HG03460 (cell line): ENCODE data around the gene VARS2.
A peak's percentile ranks its signal among the peaks of the same experiment; 100 is the strongest.
"Not testable (repeated sequence)": the region's sequence is repeated elsewhere in the genome, so short reads cannot be mapped to it uniquely, and the experiment has no call there.

Experiments used
- ATAC-seq: cut with Tn5 transposase; IDR thresholded peaks from one replicate; pipeline ENCODE4 v1.9.1; 2021; ENCODE audit not compliant: unreplicated experiment

The VARS2 gene

DNA sequence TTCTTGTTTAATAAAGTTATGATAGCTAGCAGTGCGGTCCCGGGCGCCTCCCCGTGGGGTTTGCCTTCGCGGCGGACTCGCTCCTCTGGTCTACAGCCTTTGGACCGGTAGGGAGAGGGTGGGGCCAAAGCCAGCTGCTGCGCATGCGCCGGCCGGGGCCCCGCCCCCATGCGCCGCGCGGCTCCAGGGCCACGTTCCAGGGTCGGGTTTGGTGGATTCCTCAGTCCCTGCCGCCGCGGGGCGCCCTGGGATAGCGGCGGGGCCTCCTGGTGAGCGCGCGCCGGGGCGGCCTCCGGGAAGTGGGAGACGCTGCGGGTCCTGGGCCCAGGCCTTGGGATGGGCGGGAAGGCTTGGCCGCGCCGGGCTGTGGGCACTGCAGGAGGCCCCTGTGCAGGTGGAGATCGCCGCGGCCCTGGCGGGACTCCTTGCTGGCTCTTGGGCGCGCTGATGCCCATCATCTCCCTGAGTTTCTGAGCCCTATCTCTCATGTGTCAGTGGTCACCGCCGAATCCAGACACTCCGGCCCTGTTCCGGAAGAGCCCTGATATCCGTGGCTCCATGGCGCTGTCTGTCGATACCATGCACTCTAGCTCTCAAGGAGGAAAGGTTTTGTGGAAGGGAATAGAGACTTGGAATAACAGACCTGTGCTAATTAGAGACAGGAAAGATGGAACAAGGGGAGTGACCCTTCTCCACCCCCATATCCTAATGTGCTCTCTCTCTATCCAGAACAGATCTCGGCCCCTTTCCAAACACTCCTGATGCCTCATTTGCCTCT is at the start of gene VARS2:
TSS of gene VARS2 (plus strand) at position 163 of the 778 bp plus-strand sequence. CDS start at position 762, 599 bp downstream.
- ATAC-seq: peak; percentile 72

DNA sequence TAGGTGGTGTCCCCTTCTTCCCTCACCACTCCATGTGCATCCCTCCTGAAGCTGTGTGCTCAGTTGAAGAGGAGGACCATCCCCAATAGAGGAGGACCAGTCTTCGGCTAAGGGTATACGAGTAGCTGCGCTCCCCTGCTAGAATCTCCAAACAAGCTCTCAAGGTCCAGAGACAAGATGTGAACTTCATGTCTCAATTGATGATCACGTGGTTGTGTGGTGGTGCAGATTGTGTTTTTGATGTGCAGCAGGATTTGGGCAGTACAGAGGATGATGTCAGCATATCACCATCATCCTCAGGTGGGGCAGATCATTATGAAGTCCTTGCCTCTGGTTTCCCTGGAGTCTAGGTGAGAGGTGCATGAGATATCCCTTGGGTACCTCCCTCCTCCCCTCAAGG is 49.7 kb upstream of the VARS2 start:
- no peak for ATAC-seq

DNA sequence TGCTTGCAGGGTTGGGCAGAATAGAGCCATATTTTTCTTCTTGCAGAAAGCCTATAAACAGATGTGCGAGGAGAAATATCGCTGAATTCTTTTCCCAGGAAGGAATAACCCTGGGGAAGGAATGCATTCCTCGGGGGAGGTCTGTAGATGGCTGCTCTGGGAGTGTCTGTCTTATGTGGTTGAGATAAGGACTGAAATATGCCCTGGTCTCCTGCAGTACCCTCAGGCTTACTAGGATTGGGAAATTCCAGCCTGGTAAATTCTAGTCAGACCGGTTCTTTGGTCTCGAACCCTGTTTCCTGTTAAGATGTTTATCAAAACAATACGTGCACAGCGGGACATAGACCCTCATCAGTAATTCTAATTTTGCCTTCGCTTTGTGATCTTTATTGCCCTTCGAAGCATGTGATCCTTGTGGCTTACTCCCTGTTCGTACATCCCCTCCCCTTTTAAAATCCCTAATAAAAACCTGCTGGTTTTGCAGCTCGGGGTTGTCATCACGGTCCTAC is 44.7 kb upstream of the VARS2 start:
- ATAC-seq: not testable (repeated sequence)

DNA sequence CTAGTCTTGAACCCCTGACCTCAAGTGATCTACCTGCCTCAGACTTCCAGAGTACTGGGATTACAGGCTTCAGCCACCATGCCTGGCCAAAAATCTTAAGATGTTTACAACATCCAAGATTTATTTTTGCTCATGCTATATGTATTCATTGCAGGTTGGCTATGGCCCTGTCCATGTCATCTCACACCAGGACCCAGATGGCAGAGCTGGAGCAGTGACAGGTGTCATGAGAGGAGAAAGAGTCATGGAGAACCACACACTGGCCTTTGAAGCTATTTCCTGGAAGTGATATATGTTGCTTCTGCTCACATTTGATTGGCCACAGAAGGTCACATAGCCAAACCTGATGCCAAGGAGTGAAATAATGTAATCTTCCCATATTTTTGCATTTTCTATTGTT is 43.5 kb upstream of the VARS2 start:
- no peak for ATAC-seq

DNA sequence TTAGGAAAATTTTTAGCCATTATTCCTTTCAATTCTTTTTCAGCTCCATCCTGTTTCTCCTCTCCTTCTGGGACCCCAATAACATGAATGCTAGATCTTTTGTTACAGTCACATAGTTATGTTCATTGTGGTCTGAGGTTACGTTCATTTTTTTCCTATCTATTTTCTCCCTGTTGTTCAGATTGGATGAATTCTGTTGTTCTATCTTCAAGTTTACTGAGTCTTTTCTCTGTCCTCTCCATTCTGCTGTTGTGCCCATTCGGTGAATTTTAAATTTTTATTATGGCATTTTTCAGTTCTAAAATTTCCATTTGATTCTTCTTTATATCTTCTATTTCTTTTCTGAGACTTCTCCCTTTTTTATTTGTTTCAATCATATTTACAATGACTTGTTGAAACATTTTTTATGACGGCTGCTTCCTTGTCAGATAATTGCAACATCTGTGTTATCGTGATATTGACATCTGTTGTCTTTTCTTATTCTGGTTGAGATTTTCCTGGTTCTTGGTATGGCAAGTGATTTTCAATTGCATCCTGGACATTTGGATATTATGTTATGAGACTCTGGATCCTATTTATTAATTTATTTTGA is 42.4 kb upstream of the VARS2 start:
- no peak for ATAC-seq

DNA sequence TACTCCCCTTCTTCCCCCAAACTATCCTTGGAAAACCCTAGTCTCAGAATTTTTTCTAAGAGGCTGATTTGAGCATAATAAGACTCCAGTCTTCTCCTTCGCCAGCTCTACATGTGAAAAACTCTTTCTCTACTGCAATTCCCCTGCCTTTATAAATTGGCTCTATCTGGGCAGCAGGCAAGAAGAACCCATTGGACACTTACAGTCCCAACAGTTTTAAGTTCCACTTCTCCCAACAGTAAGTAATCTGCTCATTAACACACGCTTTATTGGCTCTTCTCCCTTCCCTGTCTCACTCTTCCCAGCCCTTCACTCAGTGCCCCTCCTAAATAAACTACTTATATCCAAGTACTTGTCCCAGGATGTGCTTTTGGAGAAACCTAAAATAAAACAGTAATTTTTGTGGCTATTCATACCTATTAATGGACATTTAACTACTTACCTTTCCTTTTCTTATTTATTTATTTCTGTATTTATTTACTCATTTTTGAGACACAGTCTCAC is 40.8 kb upstream of the VARS2 start:
- ATAC-seq: no peak

DNA sequence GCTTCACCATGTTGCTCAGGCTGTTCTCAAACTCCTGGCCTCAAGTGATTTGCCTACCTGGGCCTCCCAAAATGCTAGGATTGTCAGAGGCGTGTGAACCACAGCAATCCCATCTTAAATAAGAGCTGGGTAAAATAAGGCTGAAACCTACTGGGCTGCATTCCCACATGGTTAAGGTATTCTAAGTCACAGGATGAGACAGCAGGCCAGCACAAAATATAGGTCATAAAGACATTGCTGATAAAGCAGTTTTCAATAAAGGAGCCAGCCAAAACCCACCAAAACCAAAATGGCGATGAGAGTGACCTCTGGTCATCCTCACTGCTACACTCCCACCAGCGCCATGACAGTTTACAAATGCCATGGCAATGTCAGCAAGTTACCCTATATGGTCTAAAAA is 40.2 kb upstream of the VARS2 start:
- not testable (repeated sequence) for ATAC-seq

DNA sequence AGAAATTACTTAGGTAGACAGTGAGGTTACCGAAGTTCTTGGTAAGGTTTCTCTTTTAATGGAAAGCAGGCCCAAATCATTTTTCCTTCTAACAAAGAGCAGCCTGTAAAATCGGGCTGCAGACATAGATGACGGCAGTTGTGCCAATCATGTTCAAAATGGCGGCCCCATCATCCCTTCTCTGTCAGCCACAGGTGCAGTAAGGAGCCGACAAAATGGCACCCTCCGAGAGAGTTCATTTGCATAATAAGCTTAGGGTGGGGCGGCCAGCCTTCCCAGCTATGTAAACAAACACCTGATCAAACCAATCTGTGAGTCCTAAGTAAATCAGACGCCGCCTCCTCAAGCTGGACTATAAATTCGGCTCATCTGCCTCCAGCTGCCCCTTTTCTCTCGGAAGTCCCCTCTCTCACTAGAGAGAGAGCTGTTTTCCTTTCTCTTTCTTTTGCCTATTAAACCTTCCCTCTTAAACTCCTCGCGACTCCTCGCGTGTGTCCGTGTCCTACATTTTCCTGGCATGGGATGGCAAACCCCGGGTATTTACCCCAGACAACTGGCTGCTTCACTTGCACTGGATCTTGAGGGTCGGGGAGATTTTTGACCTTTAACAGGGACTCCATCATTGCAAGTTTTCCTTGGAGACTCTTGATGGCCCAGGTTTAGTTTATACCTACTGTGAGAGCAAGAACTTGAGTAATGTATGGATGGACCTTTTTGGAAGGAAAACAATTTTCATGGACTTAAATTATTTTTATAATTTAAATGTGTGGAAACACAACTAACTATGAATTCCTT is 38.6 kb upstream of the VARS2 start:
- no peak for ATAC-seq

DNA sequence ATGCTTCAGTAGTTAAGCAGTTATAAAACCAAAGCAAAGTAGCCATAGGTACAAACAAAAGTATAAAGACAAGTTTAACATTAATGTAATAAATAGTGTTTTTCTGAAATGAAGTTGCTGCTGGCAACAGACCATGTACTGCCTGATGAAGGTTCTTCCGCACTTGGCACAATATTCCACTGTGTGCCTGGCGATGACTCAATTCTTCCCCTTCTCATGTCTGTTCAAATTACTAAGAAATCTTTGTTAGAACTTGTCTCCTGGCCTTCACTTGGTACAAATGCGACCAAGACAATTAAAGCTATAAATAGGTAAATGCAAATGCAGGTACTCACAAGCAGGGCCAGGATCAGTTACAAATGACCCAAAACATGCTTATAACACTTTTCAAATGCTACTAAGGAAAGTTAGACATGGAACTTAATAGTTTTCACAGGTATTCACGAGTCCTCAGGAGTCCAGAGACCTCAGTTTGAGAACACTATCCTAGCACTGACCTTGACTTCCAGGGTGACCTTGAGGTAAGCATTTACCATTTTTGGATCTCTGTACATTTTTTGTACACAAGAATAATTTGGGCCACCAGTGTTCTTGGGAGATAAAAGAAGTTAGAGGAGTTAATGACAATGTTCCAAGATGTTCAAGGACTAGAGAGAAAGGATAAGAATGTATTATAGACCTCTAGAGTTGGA is 37.9 kb upstream of the VARS2 start:
- no peak for ATAC-seq

DNA sequence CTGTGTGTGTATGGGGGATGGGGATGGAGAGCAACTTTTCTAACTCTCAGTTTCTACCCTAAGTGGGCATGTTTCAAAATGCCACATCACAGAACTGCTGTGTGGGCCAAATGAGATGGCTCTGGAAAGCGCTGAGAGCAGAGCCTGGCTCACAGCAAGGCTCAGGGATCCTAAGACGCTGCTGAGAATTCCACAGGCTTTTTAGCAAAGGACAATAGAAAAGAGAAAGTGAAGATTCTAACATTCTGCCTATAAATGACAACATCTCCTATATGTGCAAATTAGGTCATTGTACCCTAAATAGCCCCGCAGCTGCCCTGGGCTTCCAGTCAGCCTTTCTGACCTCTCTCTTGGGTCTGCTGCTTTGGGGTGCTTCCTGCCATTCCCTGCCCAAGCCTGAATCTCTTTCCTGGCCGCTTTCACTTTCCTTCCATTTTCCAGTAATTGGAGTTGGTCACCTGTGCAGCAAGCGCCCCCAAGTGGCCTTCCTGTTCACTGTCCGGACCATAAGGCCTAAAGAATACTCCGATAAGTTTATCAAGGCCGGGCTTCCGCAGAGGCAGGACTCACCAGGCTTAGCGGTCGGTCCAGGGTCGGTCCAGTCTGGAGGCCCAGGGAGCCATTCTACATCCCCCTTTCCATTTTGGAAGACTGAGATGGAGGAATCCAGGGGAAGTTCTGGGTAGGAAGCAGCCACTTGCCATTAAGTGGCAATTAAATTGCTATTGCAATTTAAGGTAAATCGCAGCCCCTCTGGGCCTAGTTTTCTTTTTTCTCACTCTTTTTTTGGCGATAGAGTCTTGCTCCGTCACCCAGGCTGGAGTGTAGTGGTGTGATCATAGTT is 36.4 kb upstream of the VARS2 start:
- no peak for ATAC-seq

DNA sequence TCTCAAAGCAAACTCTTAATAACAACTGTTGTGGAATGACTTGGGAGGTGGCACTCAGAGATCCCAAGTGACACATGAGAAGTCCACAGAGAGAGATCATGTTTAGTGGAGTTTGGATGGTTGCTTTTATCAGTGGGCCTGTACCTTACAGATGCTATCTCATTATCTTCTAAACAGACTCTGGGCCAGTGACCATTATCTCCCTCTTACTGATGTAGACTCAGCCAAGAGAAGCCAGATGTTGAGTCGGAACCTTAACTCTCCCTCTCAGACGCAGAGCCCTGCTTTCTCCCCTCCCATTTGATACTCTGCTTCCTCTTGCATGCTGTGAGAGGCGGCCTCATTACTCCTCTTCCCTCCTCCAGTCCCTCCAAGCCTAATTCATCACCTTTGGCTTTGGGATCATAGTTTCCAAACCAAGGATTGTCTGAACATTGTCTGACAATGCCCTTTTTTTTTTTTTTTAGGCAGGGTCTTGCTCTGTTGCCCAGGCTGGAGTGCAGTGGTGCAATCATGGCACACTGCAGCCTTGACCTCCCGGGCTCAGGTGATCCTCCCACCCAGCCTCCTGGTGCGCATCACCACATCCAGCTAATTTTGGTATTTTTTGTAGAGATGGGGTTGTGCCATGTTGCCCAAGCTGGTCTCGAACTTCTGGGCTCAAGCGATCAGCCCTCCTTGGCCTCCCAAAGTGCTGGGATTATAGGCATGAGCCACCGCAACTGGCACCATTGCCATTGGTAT is 34.2 kb upstream of the VARS2 start:
- no peak for ATAC-seq

DNA sequence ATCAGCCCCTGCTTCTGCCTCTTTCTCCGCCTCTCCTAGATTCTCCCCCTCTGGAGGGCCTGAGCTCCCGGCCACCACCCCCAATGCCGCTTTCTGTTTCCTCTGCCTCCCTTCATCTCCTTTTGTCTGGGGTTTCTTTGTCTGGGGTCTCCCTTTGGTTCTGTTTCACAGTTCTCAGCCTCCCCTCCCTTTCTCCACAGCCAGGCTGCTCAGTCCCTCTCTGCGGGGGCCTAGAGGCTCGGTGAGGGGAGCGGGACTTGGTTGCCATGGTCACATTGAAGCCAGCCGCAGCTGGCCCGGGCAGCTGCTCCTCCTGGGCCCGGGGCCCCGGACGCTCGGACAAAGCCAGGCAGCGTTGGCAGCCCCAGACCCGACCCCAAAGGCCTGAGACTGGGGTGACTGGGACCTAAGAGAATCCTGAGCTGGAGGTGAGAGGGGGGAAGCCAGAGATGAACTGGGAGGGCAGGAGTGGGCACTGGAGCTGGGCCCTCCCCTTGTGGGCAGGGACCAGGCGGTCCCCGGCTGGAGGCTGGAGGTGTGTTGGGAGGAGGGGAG is 33.3 kb upstream of the VARS2 start:
- ATAC-seq: no peak

DNA sequence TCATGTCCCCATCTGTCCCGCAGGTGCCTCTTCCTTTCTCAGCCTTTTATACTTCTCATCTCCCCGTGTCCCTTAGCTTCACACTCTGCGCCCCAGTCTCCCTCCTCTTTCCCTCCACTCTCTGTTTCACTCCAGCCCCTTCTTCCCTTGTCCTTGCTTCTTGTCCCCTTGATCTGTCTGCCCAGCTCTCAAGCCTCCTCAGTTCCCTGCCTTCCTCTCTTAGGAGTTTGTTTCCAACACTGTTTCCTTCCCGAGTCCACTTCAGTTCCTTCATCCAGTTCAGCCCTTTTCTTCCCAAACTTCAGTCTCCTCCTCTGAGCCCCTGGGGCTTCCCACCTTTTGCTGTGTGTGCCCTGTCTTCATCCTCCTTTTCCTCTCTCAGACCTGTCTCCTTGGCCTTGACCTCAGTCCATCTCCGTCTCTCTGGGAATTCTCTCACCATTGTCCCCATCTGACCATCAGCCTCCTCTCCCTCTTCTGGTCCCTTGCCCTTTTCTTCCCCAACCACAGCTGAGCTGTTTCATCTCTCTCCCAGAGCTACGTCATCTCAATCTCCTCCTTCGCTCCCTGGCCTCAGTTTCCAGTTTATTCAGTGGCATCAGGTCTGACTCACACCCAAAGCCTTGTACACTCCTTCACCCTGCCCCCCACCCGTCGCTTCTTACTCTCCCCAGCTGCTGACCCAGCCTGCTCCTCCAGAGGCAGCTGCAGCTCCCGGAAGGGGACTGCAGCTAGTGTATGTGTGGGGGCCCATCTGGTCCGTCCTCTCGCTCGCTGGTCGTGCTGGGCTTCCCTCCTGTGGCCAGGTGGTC is 32.4 kb upstream of the VARS2 start:
- no peak for ATAC-seq

DNA sequence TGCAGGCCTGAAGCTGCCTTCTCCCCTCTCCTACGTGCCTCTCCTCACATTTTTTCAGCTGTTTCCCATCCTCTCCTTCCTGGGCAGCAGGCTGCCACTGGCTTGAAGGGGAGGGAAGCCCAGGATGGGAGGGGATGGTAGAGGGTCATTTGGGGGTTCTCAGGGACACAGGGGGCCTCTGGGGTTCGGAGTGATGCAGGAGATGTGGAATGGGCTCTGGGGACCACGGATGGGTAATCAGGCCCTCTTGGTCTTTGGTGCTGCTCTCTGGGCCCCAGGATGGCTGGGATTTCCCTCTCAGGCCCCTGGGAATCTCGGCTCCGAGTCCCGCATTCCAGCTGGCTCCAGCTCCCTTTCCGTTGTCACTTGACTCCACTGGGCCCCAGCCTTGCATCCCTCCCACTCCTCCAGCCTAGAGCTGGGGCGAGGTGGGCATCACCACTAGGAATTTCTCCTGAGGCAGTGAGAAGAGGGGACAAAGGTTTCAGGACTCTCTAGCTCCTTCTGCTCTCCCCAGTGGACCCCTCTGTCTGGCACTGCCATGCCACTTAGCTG is 31.8 kb upstream of the VARS2 start:
- no peak for ATAC-seq

DNA sequence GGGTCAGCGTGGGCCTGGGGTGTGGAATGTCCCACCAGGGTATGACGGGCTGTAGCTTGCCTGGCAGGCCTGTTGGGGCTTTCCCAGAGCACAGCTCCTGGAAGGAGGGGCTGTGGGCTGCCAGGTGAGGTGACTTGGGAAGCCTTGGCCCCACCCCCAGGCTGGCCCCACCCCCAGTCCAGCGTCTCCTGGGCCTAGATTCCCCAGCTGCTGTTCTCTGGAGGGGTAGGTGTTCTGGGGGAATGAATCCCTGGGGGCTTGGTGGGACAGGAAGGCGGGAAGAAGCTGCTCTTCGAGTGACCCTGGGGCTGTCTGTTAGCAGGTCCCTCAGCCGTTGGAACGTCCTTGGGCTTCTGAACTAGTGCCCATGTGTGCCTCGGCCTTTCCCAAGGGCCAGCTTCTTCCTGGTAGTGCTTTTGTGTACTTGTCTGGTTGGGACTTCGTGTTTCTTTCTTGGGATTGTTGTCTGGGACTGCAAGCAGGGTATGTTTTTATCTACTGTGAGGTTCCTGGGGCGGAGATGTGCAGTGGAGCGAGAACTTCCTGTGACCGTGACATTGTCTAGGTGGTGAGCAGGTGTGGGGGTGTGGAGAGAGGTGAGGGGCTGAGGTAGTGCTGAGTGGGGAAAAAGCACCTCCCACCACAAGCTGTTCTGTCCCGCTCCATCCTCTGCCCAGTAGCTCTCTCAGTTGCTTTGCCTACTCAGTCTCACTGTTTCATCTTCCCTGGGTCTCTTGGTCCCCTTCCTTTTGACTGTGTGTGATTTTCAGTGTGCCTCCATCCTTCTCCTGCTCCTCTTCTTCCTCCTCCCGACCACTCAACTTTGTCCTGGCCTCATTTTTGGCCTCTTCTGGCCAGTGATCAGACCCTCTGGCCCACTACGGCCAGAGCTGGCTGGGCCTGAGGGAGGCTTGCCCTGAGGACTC is 31.0 kb upstream of the VARS2 start:
- no peak for ATAC-seq

DNA sequence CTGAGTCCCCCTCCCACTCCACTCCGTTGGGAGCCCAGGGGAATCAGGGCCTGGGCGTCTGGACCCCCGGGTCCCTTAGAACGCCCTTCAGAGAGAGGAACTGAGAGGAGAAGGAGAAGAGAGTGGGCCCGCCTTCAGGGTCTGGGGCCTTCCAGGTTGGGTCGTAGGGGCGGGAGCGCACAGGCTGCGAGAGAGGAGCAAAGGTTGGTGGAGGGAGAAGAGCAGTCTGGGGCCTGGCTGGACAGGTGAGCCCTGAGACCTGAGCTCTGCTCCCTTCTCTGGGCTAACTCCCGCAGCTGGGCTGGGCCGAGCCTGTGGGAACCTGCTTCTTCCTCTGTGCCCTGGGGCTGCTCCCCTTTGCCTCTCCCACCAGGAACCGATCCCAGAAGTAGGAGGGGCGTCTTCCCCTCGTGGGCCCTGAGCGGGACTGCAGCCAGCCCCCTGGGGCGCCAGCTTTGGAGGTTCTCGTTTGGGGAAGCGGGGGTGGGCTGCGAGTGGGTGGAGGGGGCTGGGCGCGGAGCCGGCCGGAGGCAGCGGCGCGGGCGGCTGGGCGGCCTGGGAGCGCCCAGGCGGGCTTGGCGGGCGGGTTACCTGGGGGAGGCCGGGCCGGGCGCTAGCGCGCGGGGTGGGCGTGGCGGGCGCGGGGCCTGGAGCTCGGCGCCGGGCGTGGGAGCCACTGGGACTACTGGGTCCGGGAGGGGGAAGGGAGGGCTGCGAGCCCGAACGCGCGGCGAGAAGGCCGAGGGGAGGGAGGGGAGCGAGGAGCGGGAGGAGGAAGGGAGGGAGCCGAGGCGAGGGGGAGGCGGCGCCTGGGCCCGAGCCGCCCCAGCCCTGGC is 30.1 kb upstream of the VARS2 start, which contains the start of gene DDR1:
TSS of gene DDR1 (plus strand) at position 835 of the 836 bp plus-strand sequence. CDS start 4,211 bp downstream, outside the sequence.
- no peak for ATAC-seq
